Smooth muscle cell (in vitro differentiated cells): ENCODE measurements around the gene NATD1. TPM values are rescaled to one million over a fixed set of nuclear protein-coding genes. Genes with fewer than 3 reads are reported as not detected.

ENCODE experiments used
- DNase-seq: peaks from one replicate; lab custom pipeline; 2025; ENCODE audit not compliant: unreplicated experiment; lab: John Stamatoyannopoulos, UW
- H2AFZ ChIP-seq: fragments of 200-600 bp; sonication (generic); 2 replicates; pipeline ENCODE4 v1.6.0; 2016; ENCODE audit warnings: antibody characterized with exemption, low read depth, mild to moderate bottlenecking
- H3F3A ChIP-seq: fragments of 200-600 bp; sonication (generic); 2 replicates; pipeline ENCODE4 v1.6.0; 2017; ENCODE audit warnings: antibody characterized with exemption, low read depth
- H3K27ac ChIP-seq: fragments of 200-600 bp; sonication (generic); 2 replicates; pipeline ENCODE4 v1.5.1; 2016; ENCODE audit warnings: low read depth, mild to moderate bottlenecking
- H3K27me3 ChIP-seq: fragments of 200-600 bp; sonication (generic); 2 replicates; pipeline ENCODE4 v1.6.1; 2016; ENCODE audit warnings: low read depth, mild to moderate bottlenecking
- H3K36me3 ChIP-seq: fragments of 200-600 bp; sonication (generic); 2 replicates; pipeline ENCODE4 v1.5.1; 2016; ENCODE audit warnings: low read depth
- H3K4me1 ChIP-seq: fragments of 200-600 bp; sonication (generic); 2 replicates; pipeline ENCODE4 v1.5.1; 2016; ENCODE audit warnings: low read depth
- H3K4me2 ChIP-seq: fragments of 200-600 bp; sonication (generic); 2 replicates; pipeline ENCODE4 v1.6.0; 2016; ENCODE audit warnings: mild to moderate bottlenecking
- H3K4me3 ChIP-seq: fragments of 200-600 bp; sonication (generic); 2 replicates; pipeline ENCODE4 v1.5.1; 2016; ENCODE audit warnings: mild to moderate bottlenecking
- H3K79me2 ChIP-seq: fragments of 200-600 bp; sonication (generic); 2 replicates; pipeline ENCODE4 v1.6.0; 2016; ENCODE audit warnings: low read depth, mild to moderate bottlenecking
- H3K9ac ChIP-seq: fragments of 200-600 bp; sonication (generic); 2 replicates; pipeline ENCODE4 v1.6.0; 2016; ENCODE audit warnings: low read depth
- H3K9me3 ChIP-seq: fragments of 200-600 bp; sonication (generic); replicated peaks from 2 replicates; pipeline ENCODE4 v1.5.1; 2016; ENCODE audit warnings: low read depth
- H4K20me1 ChIP-seq: fragments of 200-600 bp; sonication (generic); 2 replicates; pipeline ENCODE4 v1.6.0; 2016; ENCODE audit warnings: low read depth
- WGBS: methylation state at CpG from one replicate; pipeline ENCODE4 v1.1.7; 2016; ENCODE audit warnings: low lambda C conversion rate; 5-methylcytosine and 5-hydroxymethylcytosine counted together
- polyA plus RNA-seq: library from polyadenylated mRNA; unstranded; fragments of >200 nt; fragmentation: Nextera tagmentation; extraction: Ambion mirVana; gene quantifications from 2 replicates; pipeline ENCODE4 v1.2.1, GENCODE V29; 2016
- total RNA-seq: library from RNA; depleted of rRNA; stranded (reverse); fragments of >200 nt; gene quantifications from 2 replicates; pipeline ENCODE4 v1.2.3, GENCODE V29; 2014
- TF ChIP-seq, protein P1 (sequence below): fragments of 200-600 bp; sonication (generic); IDR thresholded peaks from 2 replicates; pipeline ENCODE4 v1.5.1; 2017; ENCODE audit warnings: borderline replicate concordance, mild to moderate bottlenecking, antibody characterized with exemption; ENCODE audit not compliant: insufficient read depth, poor library complexity, severe bottlenecking

The NATD1 gene
- total and polyA plus RNA-seq, 2 experiments from 2014 or later = 2.2 to 2.7 TPM

DNA sequence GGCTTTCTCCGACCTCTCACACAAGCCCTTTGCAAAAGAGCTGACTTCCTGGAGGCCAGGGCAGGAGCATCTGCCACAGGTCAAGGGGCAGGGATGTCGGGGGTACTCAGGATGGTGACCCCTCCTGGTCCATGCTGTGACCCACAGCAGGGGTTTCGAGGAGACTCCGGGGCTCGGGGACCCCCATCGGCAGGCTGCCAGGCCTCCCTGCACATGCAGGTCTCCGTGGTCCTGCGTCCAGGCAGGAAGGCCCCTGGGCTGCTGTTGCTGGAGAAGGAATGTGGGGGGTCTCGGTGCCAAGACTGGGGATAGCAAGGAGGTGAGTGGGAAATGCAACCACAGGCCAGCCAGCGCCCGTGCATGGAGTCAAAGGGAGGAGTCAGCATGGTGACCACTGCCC is 11.6 kb downstream of the NATD1 start:
- TF ChIP-seq, protein P1, sequence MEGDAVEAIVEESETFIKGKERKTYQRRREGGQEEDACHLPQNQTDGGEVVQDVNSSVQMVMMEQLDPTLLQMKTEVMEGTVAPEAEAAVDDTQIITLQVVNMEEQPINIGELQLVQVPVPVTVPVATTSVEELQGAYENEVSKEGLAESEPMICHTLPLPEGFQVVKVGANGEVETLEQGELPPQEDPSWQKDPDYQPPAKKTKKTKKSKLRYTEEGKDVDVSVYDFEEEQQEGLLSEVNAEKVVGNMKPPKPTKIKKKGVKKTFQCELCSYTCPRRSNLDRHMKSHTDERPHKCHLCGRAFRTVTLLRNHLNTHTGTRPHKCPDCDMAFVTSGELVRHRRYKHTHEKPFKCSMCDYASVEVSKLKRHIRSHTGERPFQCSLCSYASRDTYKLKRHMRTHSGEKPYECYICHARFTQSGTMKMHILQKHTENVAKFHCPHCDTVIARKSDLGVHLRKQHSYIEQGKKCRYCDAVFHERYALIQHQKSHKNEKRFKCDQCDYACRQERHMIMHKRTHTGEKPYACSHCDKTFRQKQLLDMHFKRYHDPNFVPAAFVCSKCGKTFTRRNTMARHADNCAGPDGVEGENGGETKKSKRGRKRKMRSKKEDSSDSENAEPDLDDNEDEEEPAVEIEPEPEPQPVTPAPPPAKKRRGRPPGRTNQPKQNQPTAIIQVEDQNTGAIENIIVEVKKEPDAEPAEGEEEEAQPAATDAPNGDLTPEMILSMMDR = no peak
- Histone ChIP-seq H3F3A (no peaks in the 10 kb centered on the region), H3K4me2 (no peak overlapping the region), H3K4me3 (no peak overlapping the region), H3K27me3 (no peaks in the 10 kb centered on the region), H3K27ac (no peak overlapping the region), H3K4me1 (no peaks in the 10 kb centered on the region), H3K79me2 (no peaks in the 10 kb centered on the region), H3K9me3 (no peaks in the 10 kb centered on the region), H3K9ac (no peak overlapping the region), H4K20me1 (peaks cover 47% of the 10 kb centered on the region), H3K36me3 (no peaks in the 10 kb centered on the region), H2AFZ (no peak overlapping the region)
- DNase-seq = no peak
- WGBS = 90% methylated on average over 11 of the region's 11 CpGs

- H3K4me1 ChIP-seq = no peaks in the 10 kb centered on the region
- no peak overlapping the region for H3K27ac ChIP-seq
- H3K27me3 ChIP-seq = no peaks in the 10 kb centered on the region
- H3K4me3 ChIP-seq = no peak overlapping the region
- WGBS = 67% methylated on average over 25 of the region's 25 CpGs
- DNase-seq = no peak
- no peak overlapping the region for H3K4me2 ChIP-seq
- H3K9me3 ChIP-seq = no peaks in the 10 kb centered on the region
- H2AFZ ChIP-seq = no peak overlapping the region
- no peaks in the 10 kb centered on the region for H3K79me2 ChIP-seq
- no peak overlapping the region for H3K9ac ChIP-seq
- no peaks in the 10 kb centered on the region for H3F3A ChIP-seq
- peaks cover 38% of the 10 kb centered on the region for H4K20me1 ChIP-seq
- H3K36me3 ChIP-seq = no peaks in the 10 kb centered on the region
- TF ChIP-seq, protein P1 = no peak
Observed at GRCh38 chr17:21240369-21241055, 12.7 kb downstream of the NATD1 start.

- Histone ChIP-seq H3K79me2 (no peaks in the 10 kb centered on the region), H2AFZ (no peak overlapping the region), H4K20me1 (peaks cover 31% of the 10 kb centered on the region), H3K27ac (no peak overlapping the region), H3F3A (no peaks in the 10 kb centered on the region), H3K9me3 (no peaks in the 10 kb centered on the region), H3K36me3 (no peaks in the 10 kb centered on the region), H3K4me3 (no peak overlapping the region), H3K27me3 (no peaks in the 10 kb centered on the region), H3K4me1 (no peaks in the 10 kb centered on the region), H3K9ac (no peak overlapping the region), H3K4me2 (no peak overlapping the region)
- no peak for DNase-seq
- 66% methylated on average over 12 of the region's 12 CpGs for WGBS
- TF ChIP-seq, protein P1 = peak; percentile 28
Observed at GRCh38 chr17:21239680-21240368, 13.4 kb downstream of the NATD1 start.
